ENCODE measurements around the gene TSPAN9.

DNA sequence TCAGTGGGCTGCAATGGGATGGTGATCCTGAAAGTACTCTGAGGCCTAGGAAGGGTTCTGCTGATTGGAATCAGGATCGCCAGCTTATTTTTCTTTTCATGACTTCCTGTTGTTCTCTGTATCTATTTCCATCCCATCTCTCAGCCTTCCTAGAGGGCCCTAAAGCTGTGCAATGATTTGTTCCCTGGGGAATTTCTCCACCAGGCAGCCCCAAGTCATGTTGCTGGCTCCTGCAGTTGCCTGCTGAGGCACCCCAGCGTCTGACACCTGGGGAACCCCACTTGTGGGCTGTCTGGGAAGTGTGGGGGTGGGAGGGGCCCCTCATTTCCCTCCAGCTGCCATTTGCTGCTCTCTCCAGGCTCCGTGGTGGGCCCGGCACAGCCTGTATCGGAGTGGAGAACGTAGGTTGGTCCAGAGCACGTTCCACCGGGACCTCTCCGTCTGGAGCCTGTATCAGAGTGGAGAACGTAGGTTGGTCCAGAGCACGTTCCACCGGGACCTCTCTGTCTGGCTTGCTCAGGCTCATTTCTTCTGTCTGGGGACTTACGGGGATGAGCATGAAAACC is 138.3 kb downstream of the TSPAN9 start:
- TF ChIP-seq, protein P1, sequence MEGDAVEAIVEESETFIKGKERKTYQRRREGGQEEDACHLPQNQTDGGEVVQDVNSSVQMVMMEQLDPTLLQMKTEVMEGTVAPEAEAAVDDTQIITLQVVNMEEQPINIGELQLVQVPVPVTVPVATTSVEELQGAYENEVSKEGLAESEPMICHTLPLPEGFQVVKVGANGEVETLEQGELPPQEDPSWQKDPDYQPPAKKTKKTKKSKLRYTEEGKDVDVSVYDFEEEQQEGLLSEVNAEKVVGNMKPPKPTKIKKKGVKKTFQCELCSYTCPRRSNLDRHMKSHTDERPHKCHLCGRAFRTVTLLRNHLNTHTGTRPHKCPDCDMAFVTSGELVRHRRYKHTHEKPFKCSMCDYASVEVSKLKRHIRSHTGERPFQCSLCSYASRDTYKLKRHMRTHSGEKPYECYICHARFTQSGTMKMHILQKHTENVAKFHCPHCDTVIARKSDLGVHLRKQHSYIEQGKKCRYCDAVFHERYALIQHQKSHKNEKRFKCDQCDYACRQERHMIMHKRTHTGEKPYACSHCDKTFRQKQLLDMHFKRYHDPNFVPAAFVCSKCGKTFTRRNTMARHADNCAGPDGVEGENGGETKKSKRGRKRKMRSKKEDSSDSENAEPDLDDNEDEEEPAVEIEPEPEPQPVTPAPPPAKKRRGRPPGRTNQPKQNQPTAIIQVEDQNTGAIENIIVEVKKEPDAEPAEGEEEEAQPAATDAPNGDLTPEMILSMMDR (IDR thresholded peaks at IDR 0.05) = no peak
- TF ChIP-seq POLR2A (IDR thresholded peaks at IDR 0.05) = no peak

All from suprapubic skin (tissue), 3 donors.